Uterus (tissue), 2 donors: ENCODE results near the gene GREB1L.

ENCODE experiments used
- POLR2A ChIP-seq, 2 donors: fragments of 450-650 bp; IDR thresholded peaks; one replicate each; pipeline ENCODE4 v1.6.1; 2016; ENCODE audit warnings: antibody characterized with exemption in 2 of 2, mild to moderate bottlenecking in 1 of 2, moderate library complexity in 1 of 2
- TF ChIP-seq, protein P1 (sequence below), 4 experiments: fragments of 200-600 bp in 2 of 4; fragments of 450-650 bp in 2 of 4; sonication (generic) in 2 of 4; IDR thresholded peaks; one replicate each; pipeline ENCODE4 v1.5.1; 2016 to 2019; ENCODE audit warnings: antibody characterized with exemption in 4 of 4, mild to moderate bottlenecking in 2 of 4, moderate library complexity in 1 of 4

GRCh38 chr18:21269349-21269748, 27.3 kb downstream of the GREB1L start:
- TF ChIP-seq, protein P1, sequence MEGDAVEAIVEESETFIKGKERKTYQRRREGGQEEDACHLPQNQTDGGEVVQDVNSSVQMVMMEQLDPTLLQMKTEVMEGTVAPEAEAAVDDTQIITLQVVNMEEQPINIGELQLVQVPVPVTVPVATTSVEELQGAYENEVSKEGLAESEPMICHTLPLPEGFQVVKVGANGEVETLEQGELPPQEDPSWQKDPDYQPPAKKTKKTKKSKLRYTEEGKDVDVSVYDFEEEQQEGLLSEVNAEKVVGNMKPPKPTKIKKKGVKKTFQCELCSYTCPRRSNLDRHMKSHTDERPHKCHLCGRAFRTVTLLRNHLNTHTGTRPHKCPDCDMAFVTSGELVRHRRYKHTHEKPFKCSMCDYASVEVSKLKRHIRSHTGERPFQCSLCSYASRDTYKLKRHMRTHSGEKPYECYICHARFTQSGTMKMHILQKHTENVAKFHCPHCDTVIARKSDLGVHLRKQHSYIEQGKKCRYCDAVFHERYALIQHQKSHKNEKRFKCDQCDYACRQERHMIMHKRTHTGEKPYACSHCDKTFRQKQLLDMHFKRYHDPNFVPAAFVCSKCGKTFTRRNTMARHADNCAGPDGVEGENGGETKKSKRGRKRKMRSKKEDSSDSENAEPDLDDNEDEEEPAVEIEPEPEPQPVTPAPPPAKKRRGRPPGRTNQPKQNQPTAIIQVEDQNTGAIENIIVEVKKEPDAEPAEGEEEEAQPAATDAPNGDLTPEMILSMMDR (IDR thresholded peaks at IDR 0.05): no peak
- TF ChIP-seq POLR2A (IDR thresholded peaks at IDR 0.05): no peak
